Stimulated activated CD4-positive, alpha-beta T cell treated with anti-CD3 and anti-CD28 coated beads, Interleukin-1b, Interleukin-23, amount 100 ng/mL, for 4 hours (primary cell): Measurements from ENCODE around the gene ABLIM1.

ENCODE experiments used
- DNase-seq, 2 donors: peaks; one replicate each; pipeline ENCODE4 v3.0.0-alpha.2; 2020; ENCODE audit warnings: low read depth in 2 of 2

Gene ABLIM1

GRCh38 chr10:114518401-114519305, 139.4 kb downstream of the ABLIM1 start:
- DNase-seq: no peak

- no peak for DNase-seq
Observed at GRCh38 chr10:114517368-114518250, 140.5 kb downstream of the ABLIM1 start.

- no peak for DNase-seq
Observed at GRCh38 chr10:114516356-114516755, 141.7 kb downstream of the ABLIM1 start.

- no peak for DNase-seq
Observed at GRCh38 chr10:114515298-114515914, 142.7 kb downstream of the ABLIM1 start.

DNA sequence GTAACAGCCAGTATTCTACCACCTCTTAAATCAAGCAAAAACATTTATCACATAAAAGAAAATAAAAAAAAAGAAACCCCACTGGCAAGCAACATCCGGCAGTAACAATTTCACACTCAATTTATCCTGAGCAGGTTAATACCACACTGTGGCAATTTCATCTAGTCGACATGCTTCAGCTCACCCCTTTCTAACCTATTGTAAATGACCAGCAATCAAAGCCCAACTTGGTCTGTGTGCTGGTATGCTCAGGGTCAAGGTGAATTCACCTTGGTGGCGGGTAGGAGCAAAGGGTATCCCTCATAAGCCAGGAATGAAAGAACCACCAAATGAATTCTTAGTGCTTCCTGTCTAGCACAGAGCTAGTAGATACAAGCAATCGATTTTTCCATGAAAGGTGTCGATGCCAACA, 144.7 kb downstream of the ABLIM1 start:
- no peak for DNase-seq

DNA sequence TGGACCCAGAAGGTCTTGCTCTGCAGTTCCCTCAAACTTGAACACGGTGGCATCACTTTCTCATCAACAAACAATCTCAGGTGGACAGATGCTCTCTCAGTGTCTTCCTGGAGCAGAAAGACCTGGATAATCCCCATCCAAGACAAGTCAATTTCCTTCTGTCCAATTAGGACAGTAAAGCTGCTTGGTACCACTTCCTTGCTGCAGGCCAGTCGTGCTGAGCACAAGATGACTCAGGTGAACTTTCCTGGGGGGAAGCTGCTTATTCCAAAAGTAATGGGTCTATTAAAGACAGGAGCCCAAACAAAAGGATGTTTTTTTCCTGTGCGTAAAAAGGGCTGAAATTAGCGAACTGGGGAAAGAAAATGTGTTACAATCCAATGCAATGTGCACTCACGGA, 146.2 kb downstream of the ABLIM1 start:
- no peak for DNase-seq

DNA sequence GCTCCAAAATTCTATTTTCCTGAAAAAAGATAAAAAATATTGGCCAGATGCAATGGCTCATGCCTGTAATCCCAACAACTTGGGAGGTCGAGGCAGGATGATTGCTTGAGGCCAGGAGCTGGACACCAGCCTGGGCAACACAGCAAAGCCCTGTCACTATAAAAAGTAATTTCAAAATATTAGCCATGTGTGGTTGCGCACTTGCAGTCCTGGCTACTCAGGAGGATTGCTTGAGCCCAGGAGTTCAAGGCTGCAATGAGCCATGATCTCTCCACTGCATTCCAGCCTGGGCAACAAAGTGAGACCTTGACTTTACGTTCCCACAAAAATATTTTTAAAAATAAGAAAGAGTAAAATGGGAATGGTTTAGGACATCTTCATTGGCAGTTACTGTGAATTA, 149.7 kb downstream of the ABLIM1 start:
- DNase-seq: no peak

GRCh38 chr10:114507449-114507848, 150.6 kb downstream of the ABLIM1 start:
- DNase-seq: no peak

DNA sequence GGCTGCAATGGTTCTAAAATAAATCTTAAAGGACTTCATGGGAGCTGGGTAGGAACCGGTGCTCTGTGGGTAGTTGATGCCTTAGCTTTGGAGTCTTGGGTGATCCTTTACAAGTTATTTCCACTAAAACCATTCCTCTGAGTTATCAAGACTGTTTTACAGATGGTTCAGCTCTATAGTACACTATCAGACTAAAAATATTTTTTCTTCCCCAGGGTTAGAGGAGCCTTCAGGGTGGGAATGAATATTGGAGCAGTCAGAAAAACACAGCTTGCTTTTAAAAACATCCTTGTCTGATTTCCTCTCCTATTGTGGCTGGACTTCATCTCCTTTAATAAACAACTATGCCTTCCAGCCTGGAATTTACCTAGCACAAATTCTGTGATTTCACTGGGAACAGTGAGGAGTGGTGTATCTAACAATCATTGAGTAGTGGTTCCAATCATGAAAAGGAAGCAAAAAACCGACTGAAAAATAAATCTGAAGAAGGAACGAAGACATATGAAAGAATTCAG, 151.1 kb downstream of the ABLIM1 start:
- DNase-seq: no peak

GRCh38 chr10:114504769-114505579, 153.1 kb downstream of the ABLIM1 start:
- no peak for DNase-seq

DNA sequence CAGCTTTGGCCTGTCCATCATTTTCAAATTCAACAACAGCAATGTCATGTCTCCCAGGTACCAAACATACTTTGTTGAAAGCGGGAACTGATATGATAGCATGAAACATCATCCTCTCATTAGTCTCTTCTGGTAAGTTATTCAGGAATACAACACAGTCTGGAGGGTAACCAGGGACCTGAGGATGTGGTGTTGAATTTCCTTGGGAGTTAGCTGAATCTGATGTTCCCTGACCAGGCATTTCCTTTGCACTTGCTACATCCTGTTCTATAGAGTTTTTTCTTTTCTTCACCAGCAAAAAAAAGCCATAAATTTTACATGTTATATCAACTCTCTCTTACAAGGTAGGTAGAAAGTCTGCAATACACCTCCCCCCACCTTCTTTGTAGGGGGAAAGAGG, 156.0 kb downstream of the ABLIM1 start:
- no peak for DNase-seq

DNA sequence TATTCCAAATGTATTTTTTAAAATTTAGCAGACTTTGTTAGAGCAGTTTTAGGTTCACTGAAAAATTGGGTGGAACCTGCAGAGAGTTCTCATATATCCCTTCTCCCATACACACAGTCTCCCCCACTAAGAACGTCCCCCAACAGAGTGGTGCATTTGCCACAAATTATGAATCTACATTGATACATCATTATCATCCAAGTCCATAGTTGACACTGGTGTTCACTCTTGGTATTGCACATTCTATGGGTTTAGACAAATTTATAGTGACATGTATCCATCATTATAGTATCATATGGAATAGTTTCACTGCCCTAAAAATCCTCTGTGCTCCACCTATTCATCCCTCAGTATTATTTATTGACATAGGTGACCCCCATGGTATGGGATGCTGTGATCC, 156.4 kb downstream of the ABLIM1 start:
- DNase-seq: no peak

DNA sequence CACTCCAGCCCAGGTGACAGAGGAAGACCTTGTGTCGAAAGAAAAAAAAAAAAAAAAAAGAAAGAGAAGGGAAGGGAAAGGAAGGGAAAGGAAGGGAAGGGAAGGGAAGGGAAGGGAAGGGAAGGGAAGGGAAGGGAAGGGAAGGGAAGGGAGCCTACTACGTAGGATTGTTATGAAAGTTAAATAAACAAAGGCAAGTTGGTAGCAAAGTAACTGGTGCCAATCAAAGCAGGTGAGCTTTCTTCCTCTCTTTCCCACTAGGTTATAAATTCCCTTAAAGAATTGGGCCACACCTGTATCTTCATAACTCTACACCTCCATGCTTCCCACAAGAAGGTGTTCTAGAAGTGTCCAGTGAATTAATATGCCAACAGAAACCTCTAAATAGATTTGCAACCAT, 157.4 kb downstream of the ABLIM1 start:
- no peak for DNase-seq

- peak; percentile 57 to 64 for DNase-seq
Observed at GRCh38 chr10:114499630-114500190, 158.4 kb downstream of the ABLIM1 start.

DNA sequence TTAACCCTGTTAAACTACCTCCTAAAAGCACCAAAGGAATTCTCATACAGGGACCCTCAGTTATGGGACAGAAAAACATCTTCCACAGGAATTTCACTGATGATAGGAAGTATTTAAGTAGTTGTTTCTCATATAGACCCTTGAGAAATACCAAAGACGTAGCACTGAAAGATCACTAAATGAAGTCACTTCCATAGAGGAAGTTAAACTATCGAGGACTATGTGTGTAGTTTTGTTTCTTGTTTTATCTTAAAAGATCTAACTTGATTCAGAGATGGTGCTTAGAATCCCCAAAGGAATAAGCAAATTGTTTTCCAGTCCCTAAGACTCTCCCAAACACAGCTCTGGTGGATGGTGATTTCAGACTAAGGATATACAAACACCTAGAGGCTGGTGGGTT, 159.0 kb downstream of the ABLIM1 start:
- no peak for DNase-seq

DNA sequence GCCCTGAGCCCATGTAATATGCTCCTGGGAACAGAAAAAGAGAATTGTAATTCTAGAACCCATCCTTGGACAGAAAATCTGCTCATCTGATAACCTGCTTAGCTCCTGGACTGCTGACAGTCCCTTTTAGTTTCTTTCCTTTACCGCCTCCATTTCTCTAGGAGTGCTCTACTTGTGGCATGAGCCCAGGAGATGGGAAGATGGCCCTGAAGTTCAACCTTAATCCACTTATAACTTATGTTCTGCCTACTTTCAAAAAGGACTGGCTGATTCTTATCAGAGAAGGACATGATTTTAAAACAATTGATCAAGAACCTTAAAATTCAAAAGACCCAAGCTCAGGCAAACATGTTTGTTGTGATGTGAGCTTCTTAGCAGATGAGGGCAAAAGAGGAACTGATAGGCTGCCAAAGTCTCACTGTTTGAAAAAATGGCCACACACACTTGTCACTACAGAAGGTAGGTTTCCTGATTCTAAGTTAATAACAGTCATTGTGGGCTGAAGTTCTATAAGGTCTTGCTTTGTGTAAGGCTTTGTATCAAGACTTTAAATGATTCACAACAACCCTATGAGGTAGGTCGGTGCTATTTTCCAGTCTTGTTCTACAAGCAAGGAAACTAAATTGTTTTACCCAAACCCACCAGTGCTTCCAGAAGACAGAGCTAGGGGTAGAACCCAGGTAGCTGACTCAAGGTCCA, 159.5 kb downstream of the ABLIM1 start:
- DNase-seq: no peak

DNA sequence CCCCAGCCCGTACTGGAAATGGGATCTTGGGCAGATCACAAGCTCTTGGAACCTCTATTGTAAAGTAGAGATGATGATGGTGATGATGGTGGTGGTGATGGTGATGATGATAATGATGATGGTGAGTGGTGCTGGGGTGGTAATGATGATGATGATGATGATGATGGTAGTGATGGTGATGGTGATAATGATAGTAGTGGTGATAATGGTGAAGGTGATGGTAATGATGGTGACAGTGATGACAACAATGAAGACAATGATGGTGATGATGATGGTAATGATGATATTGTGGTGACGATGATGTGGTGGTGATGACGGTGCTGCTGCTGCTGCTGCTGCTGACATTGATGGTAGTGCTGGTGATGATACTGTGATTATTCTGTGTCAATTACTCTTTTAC, 162.8 kb downstream of the ABLIM1 start:
- DNase-seq: no peak

DNA sequence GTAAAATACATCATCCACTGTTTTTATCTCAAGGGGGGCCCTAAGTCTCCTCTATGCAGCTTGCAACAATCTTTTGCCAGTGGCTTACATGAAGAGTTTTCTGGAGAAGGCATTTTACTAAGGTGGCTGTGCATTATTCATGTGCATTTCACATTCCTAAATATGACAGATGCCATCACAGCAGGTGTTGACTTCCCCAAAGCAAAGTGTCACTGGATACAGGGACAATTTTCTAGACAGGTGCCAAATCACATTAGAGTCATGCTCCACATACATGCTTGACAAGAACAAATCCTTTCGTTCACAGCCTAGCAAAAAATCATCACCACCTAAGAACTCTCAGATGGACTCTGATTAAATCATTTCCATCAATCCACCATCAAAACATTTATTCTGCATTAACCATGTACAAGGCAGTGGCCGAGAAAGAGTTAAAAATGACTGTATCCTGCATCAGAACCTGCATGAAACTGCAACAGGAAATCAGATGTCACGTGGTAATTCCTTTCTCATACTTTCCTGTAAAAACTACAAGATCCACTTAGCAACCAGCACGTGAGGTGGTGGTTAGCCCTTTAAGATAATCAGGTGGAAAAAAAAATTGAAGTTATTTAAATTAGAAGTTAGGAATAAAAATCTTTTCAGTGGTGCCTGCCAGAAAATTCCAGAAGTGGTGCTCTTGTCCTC, 165.6 kb downstream of the ABLIM1 start:
- DNase-seq: peak in 1 of 2 donors; percentile 18

DNA sequence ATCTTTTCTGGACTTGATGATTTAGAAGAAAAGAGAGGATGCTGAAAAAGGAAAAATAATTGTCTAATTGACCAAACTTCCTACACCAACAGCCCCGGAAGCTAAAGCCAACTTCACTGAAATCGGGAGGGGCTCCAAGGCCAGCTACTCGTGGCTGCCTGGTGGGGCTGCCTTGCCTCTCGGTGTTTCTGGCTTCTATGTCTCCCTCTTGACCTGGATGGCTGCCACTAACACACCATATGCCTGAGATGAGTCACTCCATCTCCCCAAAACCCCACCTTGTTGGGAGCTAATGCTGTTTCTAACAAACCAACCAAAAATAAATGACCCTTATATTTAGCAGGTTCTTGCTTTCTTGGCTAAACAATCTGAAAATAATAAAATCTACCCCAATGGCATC, 166.1 kb downstream of the ABLIM1 start:
- DNase-seq: no peak

DNA sequence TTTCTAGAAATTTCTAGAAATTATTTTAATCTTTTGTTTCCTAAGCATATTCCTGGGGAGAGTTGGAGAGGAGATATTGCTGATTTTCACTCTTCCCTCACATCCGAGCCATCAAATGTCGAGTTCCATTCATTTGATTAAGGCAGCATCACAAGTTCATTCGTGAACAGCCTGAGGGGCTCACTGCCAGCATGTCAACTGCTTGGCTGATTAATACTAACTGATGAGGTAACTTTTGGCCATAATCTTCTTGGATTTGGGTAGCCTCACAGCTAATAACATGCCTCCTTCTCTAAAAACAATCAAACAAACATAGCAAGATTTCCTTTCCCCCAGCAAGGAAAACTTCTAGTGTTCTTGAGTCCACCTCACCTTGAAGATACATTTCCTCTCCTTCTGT, 166.7 kb downstream of the ABLIM1 start:
- no peak for DNase-seq
